Measurements from ENCODE around the gene SPRED2.

The SPRED2 gene

GRCh38 chr2:65434592-65435241 is 2.3 kb upstream of the SPRED2 start:
- TF ChIP-seq REST (IDR thresholded peaks at IDR 0.05; ENCODE audit: insufficient read depth in 1 of 2, low read depth in 2 of 2, low read length in 2 of 2) (0 out of 4 replicates have a peak, but pooled peaks of 1 of the 2 experiments have one; percentile 44), TAF1 (IDR thresholded peaks at IDR 0.05; ENCODE audit: borderline replicate concordance, insufficient read depth, low read length) (no peak)

GRCh38 chr2:65431421-65432226 is 775 bp downstream of the SPRED2 start:
- no peak for TF ChIP-seq POLR2AphosphoS5 (IDR thresholded peaks at IDR 0.05; ENCODE audit: low read depth, low read length)
- TF ChIP-seq FOXP2 (optimal IDR thresholded peaks at IDR 0.05; ENCODE audit: borderline replicate concordance, extremely low read depth, extremely low read length, insufficient read depth), result no peak
- no peak for TF ChIP-seq REST (IDR thresholded peaks at IDR 0.05; ENCODE audit: insufficient read depth in 1 of 2, low read depth in 2 of 2, low read length in 2 of 2)
- peak; percentile 55; the same call in 1 of the 2 replicates for TF ChIP-seq TAF1 (IDR thresholded peaks at IDR 0.05; ENCODE audit: borderline replicate concordance, insufficient read depth, low read length)
- no peak for TF ChIP-seq SIN3A (IDR thresholded peaks at IDR 0.05; ENCODE audit: borderline replicate concordance, insufficient read depth, low read length)

DNA sequence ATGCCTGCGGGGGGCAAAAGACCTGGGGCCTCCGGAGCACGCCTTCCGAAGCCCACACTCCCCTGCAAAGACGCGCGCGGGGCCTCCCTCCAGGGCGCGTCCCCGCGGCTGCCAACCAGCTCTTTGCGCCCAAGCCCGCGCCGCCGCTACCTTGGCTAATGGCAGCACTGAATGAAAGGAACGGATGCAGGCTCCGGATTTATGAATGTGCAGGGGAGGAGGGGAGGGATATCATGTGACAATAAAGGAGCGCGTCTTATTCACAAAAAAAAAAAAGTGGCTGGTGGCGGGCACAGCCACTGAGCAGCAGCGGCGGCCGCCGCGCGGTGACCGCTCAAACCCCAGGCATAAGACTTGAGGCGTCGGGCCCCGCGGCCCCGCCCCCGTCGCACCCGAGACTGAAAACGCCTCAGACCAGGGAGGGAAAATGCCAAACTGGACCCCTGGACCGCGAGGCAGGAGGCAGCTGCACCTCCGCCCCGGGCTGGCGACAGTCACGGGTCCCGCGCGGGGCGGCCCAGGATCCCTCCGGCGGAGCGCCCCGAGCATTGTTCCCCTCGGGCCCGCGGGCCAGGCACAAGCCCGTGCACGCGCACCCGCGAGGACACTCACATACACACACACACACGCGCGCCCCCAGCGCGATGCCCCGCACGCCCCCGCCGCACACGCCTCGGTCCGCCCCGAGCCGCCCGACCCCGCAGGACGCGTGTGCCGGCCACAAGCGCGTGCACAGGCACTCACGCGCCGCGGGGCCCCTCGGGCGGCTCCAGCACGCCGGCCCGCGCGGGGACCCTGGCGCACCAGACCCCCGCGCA is 1.6 kb downstream of the SPRED2 start:
- peak; percentile 49 for TF ChIP-seq POLR2AphosphoS5 (IDR thresholded peaks at IDR 0.05; ENCODE audit: low read depth, low read length)
- TF ChIP-seq REST (IDR thresholded peaks at IDR 0.05; ENCODE audit: insufficient read depth in 1 of 2, low read depth in 2 of 2, low read length in 2 of 2), result no peak

DNA sequence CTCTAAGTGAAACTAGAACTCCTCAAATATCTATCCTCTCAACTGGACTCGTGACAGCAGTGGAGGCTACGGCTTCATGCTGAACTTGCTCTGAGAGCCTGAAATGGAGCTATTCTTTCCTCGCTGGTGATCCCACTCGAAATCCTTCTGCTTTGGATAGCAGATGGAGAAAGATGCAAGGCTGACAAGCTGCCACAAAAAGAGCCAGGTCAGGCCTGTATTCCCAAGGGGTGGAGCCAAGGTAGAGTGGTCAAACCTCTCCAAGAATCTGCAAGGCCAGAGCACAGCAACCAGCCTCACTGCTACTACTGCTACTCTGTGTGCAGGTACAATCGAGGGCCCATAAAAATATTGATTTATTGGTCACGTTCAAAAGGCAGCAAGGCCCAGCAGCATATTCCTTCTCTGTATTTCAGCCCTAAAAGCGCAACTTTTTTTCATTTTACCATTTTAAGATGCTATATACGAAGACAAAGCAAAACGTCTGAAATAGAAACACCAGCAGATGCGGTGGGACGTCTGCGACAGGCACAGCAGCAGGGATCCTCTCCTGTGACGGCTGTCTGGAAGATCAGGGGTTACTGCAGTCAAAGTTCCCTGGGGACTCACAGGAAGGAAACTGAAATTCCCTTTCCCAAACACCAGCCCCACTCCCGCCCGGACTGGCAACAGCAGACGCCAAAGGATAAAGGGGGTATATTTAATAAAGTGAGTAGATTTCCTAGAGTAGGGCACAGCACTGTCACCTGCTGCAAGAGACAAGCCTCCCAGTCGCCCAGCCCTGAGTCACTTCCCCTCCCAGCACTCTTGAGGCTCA is 2.4 kb downstream of the SPRED2 start:
- TF ChIP-seq TAF1 (IDR thresholded peaks at IDR 0.05; ENCODE audit: borderline replicate concordance, insufficient read depth, low read length), result no peak
- no peak for TF ChIP-seq FOXP2 (optimal IDR thresholded peaks at IDR 0.05; ENCODE audit: borderline replicate concordance, extremely low read depth, extremely low read length, insufficient read depth)
- TF ChIP-seq SIN3A (IDR thresholded peaks at IDR 0.05; ENCODE audit: borderline replicate concordance, insufficient read depth, low read length), result no peak
- no peak for TF ChIP-seq REST (IDR thresholded peaks at IDR 0.05; ENCODE audit: insufficient read depth in 1 of 2, low read depth in 2 of 2, low read length in 2 of 2)
- TF ChIP-seq POLR2AphosphoS5 (IDR thresholded peaks at IDR 0.05; ENCODE audit: low read depth, low read length), result no peak

All from PFSK-1 (cell line).